GM21619 (cell line): Measurements from ENCODE around the gene ARNT2.

ENCODE experiments used
- ATAC-seq: cut with Tn5 transposase; IDR thresholded peaks from one replicate; pipeline ENCODE4 v1.9.1; 2021; ENCODE audit not compliant: unreplicated experiment

The ARNT2 gene

GRCh38 chr15:80489030-80489594, 84.9 kb downstream of the ARNT2 start:
- no peak for ATAC-seq

GRCh38 chr15:80490431-80490990, 86.3 kb downstream of the ARNT2 start:
- no peak for ATAC-seq

- ATAC-seq, result no peak
Observed at GRCh38 chr15:80491163-80491847, 87.1 kb downstream of the ARNT2 start.

GRCh38 chr15:80492409-80492808, 88.2 kb downstream of the ARNT2 start:
- no peak for ATAC-seq

- ATAC-seq, result no peak
Observed at GRCh38 chr15:80492874-80493273, 88.7 kb downstream of the ARNT2 start.

GRCh38 chr15:80494351-80494751, 90.2 kb downstream of the ARNT2 start:
- ATAC-seq, result no peak

- no peak for ATAC-seq
Observed at GRCh38 chr15:80494756-80495155, 90.6 kb downstream of the ARNT2 start.

GRCh38 chr15:80495401-80495942, 91.3 kb downstream of the ARNT2 start:
- ATAC-seq, result no peak

- ATAC-seq, result no peak
Observed at GRCh38 chr15:80496096-80496495, 91.9 kb downstream of the ARNT2 start.

GRCh38 chr15:80497221-80497620, 93.0 kb downstream of the ARNT2 start:
- ATAC-seq, result no peak

GRCh38 chr15:80498652-80499051, 94.5 kb downstream of the ARNT2 start:
- ATAC-seq, result no peak

GRCh38 chr15:80500021-80500420, 95.8 kb downstream of the ARNT2 start:
- ATAC-seq, result no peak

- no peak for ATAC-seq
Observed at GRCh38 chr15:80501476-80501875, 97.3 kb downstream of the ARNT2 start.

GRCh38 chr15:80502782-80503181, 98.6 kb downstream of the ARNT2 start:
- ATAC-seq, result no peak

- no peak for ATAC-seq
Observed at GRCh38 chr15:80503319-80503952, 99.3 kb downstream of the ARNT2 start.

GRCh38 chr15:80504931-80505330, 100.7 kb downstream of the ARNT2 start:
- ATAC-seq, result no peak

GRCh38 chr15:80506286-80506893, 102.2 kb downstream of the ARNT2 start:
- no peak for ATAC-seq

GRCh38 chr15:80507131-80507530, 102.9 kb downstream of the ARNT2 start:
- ATAC-seq, result no peak

- ATAC-seq, result no peak
Observed at GRCh38 chr15:80507638-80508316, 103.6 kb downstream of the ARNT2 start.

GRCh38 chr15:80508783-80509182, 104.6 kb downstream of the ARNT2 start:
- ATAC-seq, result no peak

- ATAC-seq, result no peak
Observed at GRCh38 chr15:80509800-80510199, 105.6 kb downstream of the ARNT2 start.
